ENCODE measurements around the gene H2BW1.
"Not testable (repeated sequence)": the region's sequence is repeated elsewhere in the genome, so short reads cannot be mapped to it uniquely, and the experiment has no call there.

H2BW1 gene, protein sequence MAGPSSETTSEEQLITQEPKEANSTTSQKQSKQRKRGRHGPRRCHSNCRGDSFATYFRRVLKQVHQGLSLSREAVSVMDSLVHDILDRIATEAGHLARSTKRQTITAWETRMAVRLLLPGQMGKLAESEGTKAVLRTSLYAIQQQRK

GRCh38 chrX:104013606-104014005, at the start of gene H2BW1:
TSS of gene H2BW1 (minus strand) at chrX:104013708. CDS start at chrX:104013576, 132 bp downstream.
- no peak for DNase-seq (ENCODE audit: low spot score)

- not testable (repeated sequence) for DNase-seq (ENCODE audit: low spot score)
These were observed 49.1 kb upstream of the H2BW1 start for GRCh38 chrX:104062636-104063035.

- not testable (repeated sequence) for DNase-seq (ENCODE audit: low spot score)
These were observed 41.4 kb upstream of the H2BW1 start for GRCh38 chrX:104054956-104055355.

DNA sequence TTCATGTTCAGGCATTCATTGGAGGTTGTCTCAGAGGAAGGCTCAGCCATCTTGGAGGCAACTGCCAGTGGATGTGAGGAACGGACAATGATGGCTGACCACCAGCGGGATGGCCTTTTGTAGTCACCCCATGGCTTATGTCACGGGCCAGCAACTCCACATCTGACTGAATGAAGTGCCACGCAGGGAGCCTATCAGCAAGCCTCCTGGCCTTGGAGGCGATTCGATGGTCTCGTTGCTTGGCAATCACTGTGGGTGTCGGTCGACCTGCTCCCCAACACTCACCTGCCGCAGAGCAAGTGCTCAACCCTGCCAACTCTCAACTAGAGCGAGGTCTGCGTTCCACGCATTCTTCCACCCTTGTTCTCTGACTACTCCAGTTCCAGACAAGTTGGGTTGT, 33.7 kb upstream of the H2BW1 start:
- DNase-seq (ENCODE audit: low spot score): no peak

DNA sequence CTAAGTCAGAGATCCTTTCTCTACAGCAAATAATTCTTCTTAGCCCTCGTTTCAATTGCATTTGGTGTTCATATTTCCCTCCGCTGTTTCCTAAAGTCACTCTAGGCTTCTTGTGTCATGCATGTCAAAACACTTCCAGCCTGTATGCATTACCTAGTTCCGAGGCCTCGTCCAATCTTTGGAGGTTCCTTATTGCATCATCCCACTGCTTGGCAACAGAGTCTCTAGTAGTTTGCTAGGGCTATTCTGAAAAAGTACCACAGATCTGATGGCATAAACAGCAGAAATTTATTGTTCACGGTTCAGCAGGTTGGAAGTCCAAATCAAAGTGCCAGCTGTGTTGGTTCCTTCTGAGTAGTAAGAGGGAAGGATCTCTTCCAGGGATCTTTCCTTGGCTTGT, 32.1 kb upstream of the H2BW1 start:
- DNase-seq (ENCODE audit: low spot score): no peak

DNA sequence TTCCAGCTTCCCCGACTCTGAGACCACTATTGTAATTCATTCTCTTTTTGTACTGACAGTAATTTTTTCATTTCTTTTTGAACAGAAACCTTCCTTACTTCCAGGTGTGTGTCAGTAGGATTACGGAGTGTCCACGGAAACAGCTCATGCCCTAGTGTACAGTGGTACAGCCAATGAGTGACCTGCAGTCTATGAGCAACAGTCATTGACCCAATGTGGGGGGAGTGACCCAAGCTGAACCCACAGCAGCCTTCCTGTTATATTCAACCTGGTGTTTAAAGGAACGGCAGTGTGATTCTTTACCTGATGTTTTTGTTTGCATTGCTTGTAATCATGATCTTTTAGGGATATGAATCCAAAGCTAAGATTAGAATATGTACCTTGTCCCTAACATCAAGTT, 27.5 kb upstream of the H2BW1 start:
- no peak for DNase-seq (ENCODE audit: low spot score)

GRCh38 chrX:104039689-104040505, 26.4 kb upstream of the H2BW1 start, which contains the start of gene H2BW2:
TSS of gene H2BW2 (plus strand) at chrX:104039956. CDS start at chrX:104039995, 39 bp downstream.
- no peak for DNase-seq (ENCODE audit: low spot score)

DNA sequence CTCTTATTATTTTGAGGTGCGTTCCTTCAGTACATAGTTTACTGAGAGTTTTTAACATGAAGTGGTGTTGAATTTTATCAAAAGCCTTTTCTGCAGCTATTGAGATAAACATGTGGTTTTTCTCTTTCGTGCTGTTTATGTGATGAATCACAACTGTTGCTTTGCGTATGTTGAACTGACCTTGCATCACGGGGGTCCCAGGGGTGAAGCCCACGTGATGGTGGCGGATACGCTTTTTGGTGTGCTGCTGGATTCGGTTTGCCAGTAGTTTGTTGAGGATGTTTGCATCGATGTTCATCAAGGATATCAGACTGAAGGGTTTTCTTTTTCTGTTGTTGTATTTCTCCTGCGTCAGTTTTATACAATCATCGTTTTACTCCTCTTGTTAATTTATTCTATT, 4.6 kb upstream of the H2BW1 start:
- DNase-seq (ENCODE audit: low spot score): no peak

DNA sequence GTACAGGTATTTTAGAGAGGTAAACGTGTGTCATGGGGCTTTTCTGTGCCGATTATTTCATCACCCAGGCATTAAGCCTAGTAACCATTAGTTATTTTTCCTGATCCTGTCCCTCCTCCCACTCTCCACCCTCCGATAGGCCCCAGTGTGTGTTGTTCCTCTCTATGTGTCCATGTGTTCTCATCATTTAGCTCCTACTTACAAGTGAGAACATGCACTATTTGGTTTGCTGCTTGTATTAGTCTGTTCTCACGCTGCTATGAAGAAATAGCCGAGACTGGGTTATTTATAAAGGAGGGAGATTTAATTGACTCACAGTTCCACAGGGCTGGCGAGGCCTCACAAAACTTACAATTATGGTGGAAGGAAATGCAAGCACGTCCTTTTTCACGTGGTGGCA, 2.1 kb upstream of the H2BW1 start:
- not testable (repeated sequence) for DNase-seq (ENCODE audit: low spot score)

DNA sequence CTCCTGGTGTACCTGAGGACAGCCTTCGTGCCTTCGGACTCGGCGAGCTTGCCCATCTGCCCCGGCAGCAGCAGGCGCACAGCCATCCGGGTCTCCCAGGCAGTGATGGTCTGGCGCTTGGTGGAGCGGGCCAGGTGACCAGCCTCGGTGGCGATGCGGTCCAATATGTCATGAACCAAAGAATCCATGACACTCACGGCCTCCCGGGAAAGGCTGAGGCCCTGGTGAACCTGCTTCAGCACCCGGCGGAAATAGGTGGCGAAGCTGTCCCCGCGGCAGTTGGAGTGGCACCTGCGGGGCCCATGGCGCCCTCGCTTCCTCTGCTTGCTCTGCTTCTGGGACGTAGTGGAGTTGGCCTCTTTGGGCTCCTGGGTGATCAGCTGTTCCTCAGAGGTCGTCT, 350 bp downstream of the H2BW1 start:
- no peak for DNase-seq (ENCODE audit: low spot score)

DNA sequence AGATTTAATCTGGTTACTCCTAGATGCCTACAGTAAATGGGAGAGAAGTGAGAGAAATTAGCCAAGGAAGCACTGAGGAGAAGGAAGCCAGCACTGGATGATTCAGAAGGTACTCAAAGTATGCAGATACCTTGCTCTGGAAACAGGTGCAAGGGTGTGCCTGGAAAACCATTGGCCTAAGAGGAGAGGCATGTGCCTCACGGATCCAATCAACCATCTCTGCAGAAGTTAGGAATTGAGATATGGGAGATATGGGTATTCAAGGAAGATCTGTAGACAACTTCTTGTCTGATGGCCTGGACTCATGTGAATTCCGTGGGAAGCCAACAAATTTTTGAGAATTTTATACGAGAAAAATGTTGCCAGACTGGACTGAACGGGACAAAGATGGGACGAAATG, 4.7 kb downstream of the H2BW1 start:
- DNase-seq (ENCODE audit: low spot score): no peak

DNA sequence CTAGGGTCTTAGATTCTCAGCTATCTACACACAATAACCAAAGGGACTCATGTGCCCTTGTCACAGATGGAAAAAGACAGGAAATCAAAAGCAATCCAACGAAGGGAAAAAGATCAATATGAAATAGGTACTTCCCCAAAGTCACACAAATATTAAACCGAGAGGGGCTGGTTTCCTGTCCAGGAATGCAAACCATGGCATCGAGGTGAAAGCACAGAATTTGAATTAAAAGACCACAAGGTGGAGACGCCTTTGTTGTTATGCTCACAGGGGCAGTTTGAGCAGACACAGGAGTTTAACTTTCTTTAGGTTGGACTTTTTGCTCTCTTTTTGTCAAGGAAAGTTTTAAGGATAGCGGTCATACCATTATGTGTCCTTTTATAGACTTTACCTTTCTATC, 14.3 kb downstream of the H2BW1 start:
- DNase-seq (ENCODE audit: low spot score): no peak

DNA sequence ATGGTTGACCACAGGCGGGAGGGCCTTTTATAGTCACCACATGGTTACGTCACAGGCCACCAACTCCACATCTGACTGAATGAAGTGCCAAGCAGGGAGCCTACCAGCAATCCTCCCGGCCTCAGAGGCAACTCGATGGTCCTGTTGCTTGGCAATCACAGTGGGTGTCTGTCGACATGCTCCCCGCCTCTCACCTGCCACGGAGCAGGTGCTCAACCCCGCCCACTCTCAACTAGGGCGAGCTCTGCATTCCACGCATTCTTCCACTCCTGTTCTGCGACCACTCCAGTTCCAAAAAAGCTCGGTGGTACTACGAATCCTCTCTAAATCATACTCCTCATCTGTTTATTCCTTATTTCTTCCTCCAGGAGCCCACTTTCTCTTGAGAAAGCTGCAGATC, 30.0 kb downstream of the H2BW1 start:
- DNase-seq (ENCODE audit: low spot score): not testable (repeated sequence)

GRCh38 chrX:103962411-103963278, 50.9 kb downstream of the H2BW1 start, which contains the start of gene TMSB15B:
TSS of gene TMSB15B (plus strand) at chrX:103962627.
- not testable (repeated sequence) for DNase-seq (ENCODE audit: low spot score)

Measured in AG08395 (cell line).